A673 (cell line): ENCODE results near the gene KCNA2. TPM values are rescaled to one million over a fixed set of nuclear protein-coding genes. Genes with fewer than 3 reads are reported as not detected.

ENCODE experiments used
- BruUV-seq: library from RNA; stranded (reverse); fragments of 400-500 nt; replicated peaks from 2 replicates; lab custom pipeline; 2021; lab: Mats Ljungman, UMichigan
- CTCF ChIA-PET: fragments of 300-600 bp; sonication (Branson Sonifier 250); formaldehyde crosslinking; loops from one replicate; lab custom pipeline; 2022; ENCODE audit warnings: antibody characterized with exemption; lab: Charles Lee
- POLR2A ChIA-PET: fragments of 300-600 bp; sonication (Branson Sonifier 250); formaldehyde crosslinking; loops from one replicate; lab custom pipeline; 2022; ENCODE audit warnings: antibody characterized with exemption; ENCODE audit not compliant: low non-redundant PET; lab: Charles Lee
- DNase-seq: peaks from one replicate; pipeline ENCODE4 v3.0.0-alpha.2; 2015; ENCODE audit warnings: low spot score
- H3K27ac ChIP-seq: fragments of 200-600 bp; sonication (generic); 2 replicates; pipeline ENCODE4 v1.5.1; 2016; ENCODE audit warnings: mixed run types, low read depth, mild to moderate bottlenecking, mixed read lengths, antibody characterized with exemption, low read length; ENCODE audit not compliant: poor library complexity, severe bottlenecking
- H3K27me3 ChIP-seq: fragments of 200-600 bp; sonication (generic); replicated peaks from 2 replicates; pipeline ENCODE4 v1.6.1; 2017; ENCODE audit warnings: mixed run types, low read depth, mild to moderate bottlenecking, mixed read lengths, antibody characterized with exemption, low read length; ENCODE audit not compliant: insufficient read depth, poor library complexity
- H3K36me3 ChIP-seq: fragments of 200-600 bp; sonication (generic); 2 replicates; pipeline ENCODE4 v1.6.1; 2016; ENCODE audit warnings: mixed run types, mild to moderate bottlenecking, mixed read lengths, antibody characterized with exemption, low read length; ENCODE audit not compliant: insufficient read depth, poor library complexity, severe bottlenecking
- H3K4me1 ChIP-seq: fragments of 200-600 bp; sonication (generic); 2 replicates; pipeline ENCODE4 v1.6.1; 2017; ENCODE audit warnings: mixed run types, mild to moderate bottlenecking, mixed read lengths, antibody characterized with exemption, low read length; ENCODE audit not compliant: insufficient read depth, poor library complexity, severe bottlenecking
- H3K4me3 ChIP-seq: fragments of 200-600 bp; sonication (generic); 2 replicates; pipeline ENCODE4 v1.5.1; 2016; ENCODE audit warnings: low read depth, mixed run types, mild to moderate bottlenecking, mixed read lengths, low read length; ENCODE audit not compliant: poor library complexity, severe bottlenecking
- H3K9me3 ChIP-seq: fragments of 200-600 bp; sonication (generic); 2 replicates; pipeline ENCODE4 v1.6.1; 2016; ENCODE audit warnings: mixed run types, low read depth, mild to moderate bottlenecking, mixed read lengths, antibody characterized with exemption, low read length; ENCODE audit not compliant: poor library complexity, severe bottlenecking
- CTCF ChIP-seq: fragments of 300-800, 200-600 bp; sonication (generic); conservative IDR thresholded peaks from 2 replicates; pipeline ENCODE4 v1.5.1; 2017; ENCODE audit warnings: low read depth, mild to moderate bottlenecking, antibody characterized with exemption, low read length, moderate library complexity, mixed read lengths
- EZH2 ChIP-seq: fragments of 200-600 bp; sonication (generic); IDR thresholded peaks from 2 replicates; pipeline ENCODE4 v1.6.1; 2017; ENCODE audit warnings: borderline replicate concordance, low read depth, mild to moderate bottlenecking, mixed read lengths, antibody characterized with exemption, low read length; ENCODE audit not compliant: poor library complexity, severe bottlenecking
- intact Hi-C: fragments of 100-400 bp; cut with micrococcal nuclease; formaldehyde crosslinking; loops from one replicate; pipeline ENCODE4 v1.10.0; 2022; ENCODE audit not compliant: unreplicated experiment
- total RNA-seq: library from RNA; stranded (reverse); gene quantifications from 2 replicates; pipeline ENCODE4 v1.2.3, GENCODE V29; 2021

Gene KCNA2
- total RNA-seq, 1 experiment from 2014 or later, result 46.6 TPM

- CTCF ChIA-PET, result no interaction called here
- no TSS peak for BruUV-seq
- H3K36me3 ChIP-seq, result no peaks in the 10 kb centered on the region
- H3K4me1 ChIP-seq, result peaks cover 11% of the 10 kb centered on the region
- TF ChIP-seq EZH2 (no peak), CTCF (no peak)
- H3K27ac ChIP-seq, result no peak overlapping the region
- no peak for DNase-seq
- no peaks in the 10 kb centered on the region for H3K9me3 ChIP-seq
- no peak overlapping the region for H3K4me3 ChIP-seq
- no peaks in the 10 kb centered on the region for H3K27me3 ChIP-seq
- POLR2A ChIA-PET, result interaction anchor here (0.7 kb wide), 1 partner anchor 98 kb away, joined by 4 read pairs; no protein-coding TSS in a partner anchor
- intact Hi-C loops, result no loop called here
Observed at GRCh38 chr1:110638058-110638457, 31.9 kb upstream of the KCNA2 start.

DNA sequence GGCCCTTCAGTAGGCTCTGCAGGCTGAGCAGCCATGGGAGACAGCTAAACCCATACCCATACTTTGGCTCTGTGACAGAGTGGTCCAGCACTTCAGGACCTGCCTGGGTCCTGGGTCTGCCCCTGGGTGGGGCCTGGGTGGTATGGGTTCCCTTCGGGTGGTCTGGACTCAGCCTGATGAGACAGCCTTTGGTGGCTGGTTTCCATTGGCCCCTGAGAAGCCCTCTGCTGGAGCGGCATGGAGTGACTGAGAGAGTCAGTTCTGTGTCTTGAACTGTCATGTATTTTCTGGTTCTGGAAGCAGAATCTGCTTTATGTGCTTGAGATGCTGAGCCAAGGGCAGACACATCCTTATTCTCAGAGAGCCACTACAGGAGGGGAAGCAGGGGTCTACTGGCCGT is 31.3 kb upstream of the KCNA2 start:
- Histone ChIP-seq H3K36me3 (no peaks in the 10 kb centered on the region), H3K9me3 (no peaks in the 10 kb centered on the region), H3K4me3 (no peak overlapping the region), H3K27me3 (no peaks in the 10 kb centered on the region), H3K4me1 (peaks cover 11% of the 10 kb centered on the region), H3K27ac (no peak overlapping the region)
- CTCF ChIA-PET, result no interaction called here
- POLR2A ChIA-PET, result no interaction called here
- intact Hi-C loops, result no loop called here
- no peak for DNase-seq
- BruUV-seq, result no TSS peak
- no peak for TF ChIP-seq CTCF
- TF ChIP-seq EZH2, result no peak

GRCh38 chr1:110636149-110636935 is 30.2 kb upstream of the KCNA2 start:
- no peaks in the 10 kb centered on the region for H3K36me3 ChIP-seq
- intact Hi-C loops, result no loop called here
- H3K4me1 ChIP-seq, result peaks cover 11% of the 10 kb centered on the region
- ChIA-PET CTCF (no interaction called here), POLR2A (no interaction called here)
- BruUV-seq, result no TSS peak
- H3K4me3 ChIP-seq, result no peak overlapping the region
- no peak for TF ChIP-seq EZH2
- no peak for TF ChIP-seq CTCF
- no peak overlapping the region for H3K27ac ChIP-seq
- DNase-seq, result no peak
- no peaks in the 10 kb centered on the region for H3K9me3 ChIP-seq
- no peaks in the 10 kb centered on the region for H3K27me3 ChIP-seq
